Gastrocnemius medialis (tissue), 4 donors: ENCODE results near the gene FOXP2.

Experiments
- POLR2A ChIP-seq, 2 donors: fragments of 450-650 bp; IDR thresholded peaks; one replicate each; pipeline ENCODE4 v1.6.1; 2017; ENCODE audit warnings: antibody characterized with exemption in 2 of 2, mild to moderate bottlenecking in 2 of 2, moderate library complexity in 2 of 2
- TF ChIP-seq, protein P1 (sequence below), 5 experiments: fragments of 450-650 bp in 3 of 5; fragments of 200-600 bp in 2 of 5; sonication (generic) in 2 of 5; IDR thresholded peaks in 4 of 5; conservative IDR thresholded peaks in 1 of 5; 1 replicate in 4 of 5; 2 replicates in 1 of 5; pipeline ENCODE4 v1.5.1; 2016 to 2019; ENCODE audit warnings: antibody characterized with exemption in 5 of 5, mild to moderate bottlenecking in 3 of 5, moderate library complexity in 3 of 5

DNA sequence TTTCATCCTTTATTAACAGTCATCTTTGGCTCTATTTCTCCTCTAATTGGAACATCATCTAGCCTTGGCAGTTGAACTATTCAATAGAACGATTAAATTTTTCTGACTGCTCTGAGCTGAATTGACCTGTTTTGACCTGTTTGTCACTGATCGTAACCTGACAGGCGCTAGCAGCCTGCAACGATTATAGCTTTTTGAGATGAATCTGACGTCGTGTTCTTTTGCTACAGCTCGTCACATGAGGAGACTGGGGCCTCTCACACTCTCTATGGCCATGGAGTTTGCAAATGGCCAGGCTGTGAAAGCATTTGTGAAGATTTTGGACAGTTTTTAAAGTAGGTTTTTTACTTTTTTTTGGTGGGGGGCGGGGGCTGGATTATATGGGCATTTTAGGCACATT lies 229.8 kb downstream of the FOXP2 start:
- TF ChIP-seq, protein P1, sequence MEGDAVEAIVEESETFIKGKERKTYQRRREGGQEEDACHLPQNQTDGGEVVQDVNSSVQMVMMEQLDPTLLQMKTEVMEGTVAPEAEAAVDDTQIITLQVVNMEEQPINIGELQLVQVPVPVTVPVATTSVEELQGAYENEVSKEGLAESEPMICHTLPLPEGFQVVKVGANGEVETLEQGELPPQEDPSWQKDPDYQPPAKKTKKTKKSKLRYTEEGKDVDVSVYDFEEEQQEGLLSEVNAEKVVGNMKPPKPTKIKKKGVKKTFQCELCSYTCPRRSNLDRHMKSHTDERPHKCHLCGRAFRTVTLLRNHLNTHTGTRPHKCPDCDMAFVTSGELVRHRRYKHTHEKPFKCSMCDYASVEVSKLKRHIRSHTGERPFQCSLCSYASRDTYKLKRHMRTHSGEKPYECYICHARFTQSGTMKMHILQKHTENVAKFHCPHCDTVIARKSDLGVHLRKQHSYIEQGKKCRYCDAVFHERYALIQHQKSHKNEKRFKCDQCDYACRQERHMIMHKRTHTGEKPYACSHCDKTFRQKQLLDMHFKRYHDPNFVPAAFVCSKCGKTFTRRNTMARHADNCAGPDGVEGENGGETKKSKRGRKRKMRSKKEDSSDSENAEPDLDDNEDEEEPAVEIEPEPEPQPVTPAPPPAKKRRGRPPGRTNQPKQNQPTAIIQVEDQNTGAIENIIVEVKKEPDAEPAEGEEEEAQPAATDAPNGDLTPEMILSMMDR (IDR thresholded peaks at IDR 0.05 in 4 of 5, conservative IDR thresholded peaks at IDR 0.05 in 1 of 5): no peak
- TF ChIP-seq POLR2A (IDR thresholded peaks at IDR 0.05): no peak
